Gastroesophageal sphincter (tissue), 3 donors: ENCODE results near the gene PRKAR1B.

Source experiments
- EP300 ChIP-seq: sonication (generic); formaldehyde crosslinking; IDR thresholded peaks from one replicate; pipeline ENCODE4 v1.6.1; 2017; ENCODE audit warnings: antibody characterized with exemption, mild to moderate bottlenecking
- POLR2A ChIP-seq, 2 donors: fragments of 450-650 bp; IDR thresholded peaks; one replicate each; pipeline ENCODE4 v1.6.1; 2017; ENCODE audit warnings: antibody characterized with exemption in 2 of 2, mild to moderate bottlenecking in 2 of 2, moderate library complexity in 1 of 2
- POLR2AphosphoS5 ChIP-seq: sonication (generic); formaldehyde crosslinking; IDR thresholded peaks from one replicate; pipeline ENCODE4 v1.6.1; 2017; ENCODE audit warnings: antibody characterized with exemption
- TF ChIP-seq, protein P1 (sequence below), 4 experiments: fragments of 200-600 bp in 2 of 4; fragments of 450-650 bp in 2 of 4; sonication (generic) in 1 of 4; IDR thresholded peaks; one replicate each; pipeline ENCODE4 v1.5.1; 2017 to 2019; ENCODE audit warnings: antibody characterized with exemption in 4 of 4, mild to moderate bottlenecking in 2 of 4, moderate library complexity in 2 of 4

DNA sequence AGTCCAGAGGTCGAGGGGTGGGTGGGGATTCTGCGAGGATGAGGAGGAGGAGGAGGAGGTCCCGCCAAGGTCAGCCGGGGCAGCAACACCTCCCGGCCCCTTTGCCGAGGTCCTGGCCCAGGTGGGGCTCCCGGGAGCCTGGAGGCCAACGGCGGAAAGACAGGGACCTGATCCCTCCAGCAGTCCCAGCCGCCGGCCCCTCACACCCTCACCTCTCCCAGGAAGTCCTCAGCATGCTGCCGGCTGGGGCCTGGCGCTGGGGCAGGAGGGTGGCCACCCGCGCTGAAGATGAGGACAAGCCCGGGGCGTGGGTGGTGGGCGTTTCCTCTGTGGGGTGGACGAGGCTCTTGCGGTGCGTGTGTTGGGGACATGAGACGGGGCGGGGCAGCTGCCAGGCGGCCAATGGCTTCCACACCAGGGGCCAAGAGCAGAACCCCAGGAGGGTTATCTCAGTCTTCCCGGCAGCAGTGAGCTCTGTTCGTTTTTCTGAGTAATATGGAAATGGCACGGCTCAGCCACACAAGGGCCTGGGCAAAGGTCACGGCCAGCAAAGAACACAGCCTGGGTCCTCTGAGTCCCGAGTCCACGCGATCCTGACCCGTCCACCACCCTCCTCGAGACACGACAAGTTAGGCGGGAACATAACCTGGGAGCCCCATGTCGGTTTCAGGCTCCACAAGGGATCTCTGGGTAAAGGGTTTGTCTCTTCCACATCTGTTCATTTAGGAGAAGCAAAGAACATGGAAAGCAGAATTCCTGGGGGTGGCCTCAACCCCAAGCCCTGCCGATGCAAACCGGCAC, 124.5 kb downstream of the PRKAR1B start:
- TF ChIP-seq, protein P1, sequence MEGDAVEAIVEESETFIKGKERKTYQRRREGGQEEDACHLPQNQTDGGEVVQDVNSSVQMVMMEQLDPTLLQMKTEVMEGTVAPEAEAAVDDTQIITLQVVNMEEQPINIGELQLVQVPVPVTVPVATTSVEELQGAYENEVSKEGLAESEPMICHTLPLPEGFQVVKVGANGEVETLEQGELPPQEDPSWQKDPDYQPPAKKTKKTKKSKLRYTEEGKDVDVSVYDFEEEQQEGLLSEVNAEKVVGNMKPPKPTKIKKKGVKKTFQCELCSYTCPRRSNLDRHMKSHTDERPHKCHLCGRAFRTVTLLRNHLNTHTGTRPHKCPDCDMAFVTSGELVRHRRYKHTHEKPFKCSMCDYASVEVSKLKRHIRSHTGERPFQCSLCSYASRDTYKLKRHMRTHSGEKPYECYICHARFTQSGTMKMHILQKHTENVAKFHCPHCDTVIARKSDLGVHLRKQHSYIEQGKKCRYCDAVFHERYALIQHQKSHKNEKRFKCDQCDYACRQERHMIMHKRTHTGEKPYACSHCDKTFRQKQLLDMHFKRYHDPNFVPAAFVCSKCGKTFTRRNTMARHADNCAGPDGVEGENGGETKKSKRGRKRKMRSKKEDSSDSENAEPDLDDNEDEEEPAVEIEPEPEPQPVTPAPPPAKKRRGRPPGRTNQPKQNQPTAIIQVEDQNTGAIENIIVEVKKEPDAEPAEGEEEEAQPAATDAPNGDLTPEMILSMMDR (IDR thresholded peaks at IDR 0.05) = no peak
- TF ChIP-seq POLR2AphosphoS5 (no peak), POLR2A (IDR thresholded peaks at IDR 0.05) (no peak), EP300 (no peak)
